Measurements from ENCODE around the gene ZMIZ1.

Gene ZMIZ1

GRCh38 chr10:79181698-79182521, 113.1 kb downstream of the ZMIZ1 start (continued):
- TF ChIP-seq, protein P1, sequence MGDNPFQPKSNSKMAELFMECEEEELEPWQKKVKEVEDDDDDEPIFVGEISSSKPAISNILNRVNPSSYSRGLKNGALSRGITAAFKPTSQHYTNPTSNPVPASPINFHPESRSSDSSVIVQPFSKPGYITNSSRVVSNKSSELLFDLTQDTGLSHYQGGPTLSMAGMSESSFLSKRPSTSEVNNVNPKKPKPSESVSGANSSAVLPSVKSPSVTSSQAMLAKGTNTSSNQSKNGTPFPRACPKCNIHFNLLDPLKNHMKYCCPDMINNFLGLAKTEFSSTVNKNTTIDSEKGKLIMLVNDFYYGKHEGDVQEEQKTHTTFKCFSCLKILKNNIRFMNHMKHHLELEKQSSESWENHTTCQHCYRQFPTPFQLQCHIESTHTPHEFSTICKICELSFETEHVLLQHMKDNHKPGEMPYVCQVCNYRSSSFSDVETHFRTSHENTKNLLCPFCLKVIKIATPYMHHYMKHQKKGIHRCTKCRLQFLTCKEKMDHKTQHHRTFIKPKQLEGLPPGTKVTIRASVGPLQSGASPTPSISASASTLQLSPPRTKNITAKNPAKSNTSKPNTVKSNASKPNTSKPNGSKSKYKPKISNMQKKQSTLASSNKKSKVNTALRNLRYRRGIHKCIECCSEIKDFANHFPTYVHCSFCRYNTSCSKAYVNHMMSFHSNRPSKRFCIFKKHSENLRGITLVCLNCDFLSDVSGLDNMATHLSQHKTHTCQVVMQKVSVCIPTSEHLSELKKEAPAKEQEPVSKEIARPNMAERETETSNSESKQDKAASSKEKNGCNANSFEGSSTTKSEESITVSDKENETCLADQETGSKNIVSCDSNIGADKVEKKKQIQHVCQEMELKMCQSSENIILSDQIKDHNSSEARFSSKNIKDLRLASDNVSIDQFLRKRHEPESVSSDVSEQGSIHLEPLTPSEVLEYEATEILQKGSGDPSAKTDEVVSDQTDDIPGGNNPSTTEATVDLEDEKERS (tag by site-specific recombination; IDR thresholded peaks at IDR 0.05), result no peak
- TF ChIP-seq OSR2 (tag by site-specific recombination; IDR thresholded peaks at IDR 0.05), result no peak
- no peak for TF ChIP-seq ZNF292 (tag by site-specific recombination; IDR thresholded peaks at IDR 0.05; ENCODE audit: borderline replicate concordance, low read depth)
- no peak for TF ChIP-seq BCL11B (tag by site-specific recombination; IDR thresholded peaks at IDR 0.05; ENCODE audit: low read depth)
- no peak for TF ChIP-seq ZBTB21 (tag by site-specific recombination; IDR thresholded peaks at IDR 0.05)
- TF ChIP-seq, protein P2, sequence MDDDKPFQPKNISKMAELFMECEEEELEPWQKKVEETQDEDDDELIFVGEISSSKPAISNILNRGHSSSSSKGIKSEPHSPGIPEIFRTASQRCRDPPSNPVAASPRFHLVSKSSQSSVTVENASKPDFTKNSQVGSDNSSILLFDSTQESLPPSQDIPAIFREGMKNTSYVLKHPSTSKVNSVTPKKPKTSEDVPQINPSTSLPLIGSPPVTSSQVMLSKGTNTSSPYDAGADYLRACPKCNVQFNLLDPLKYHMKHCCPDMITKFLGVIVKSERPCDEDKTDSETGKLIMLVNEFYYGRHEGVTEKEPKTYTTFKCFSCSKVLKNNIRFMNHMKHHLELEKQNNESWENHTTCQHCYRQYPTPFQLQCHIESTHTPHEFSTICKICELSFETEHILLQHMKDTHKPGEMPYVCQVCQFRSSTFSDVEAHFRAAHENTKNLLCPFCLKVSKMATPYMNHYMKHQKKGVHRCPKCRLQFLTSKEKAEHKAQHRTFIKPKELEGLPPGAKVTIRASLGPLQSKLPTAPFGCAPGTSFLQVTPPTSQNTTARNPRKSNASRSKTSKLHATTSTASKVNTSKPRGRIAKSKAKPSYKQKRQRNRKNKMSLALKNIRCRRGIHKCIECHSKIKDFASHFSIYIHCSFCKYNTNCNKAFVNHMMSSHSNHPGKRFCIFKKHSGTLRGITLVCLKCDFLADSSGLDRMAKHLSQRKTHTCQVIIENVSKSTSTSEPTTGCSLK (tag by site-specific recombination; IDR thresholded peaks at IDR 0.05), result no peak
- TF ChIP-seq WT1 (tag by site-specific recombination; IDR thresholded peaks at IDR 0.05), result no peak
- TF ChIP-seq ZNF670 (tag by site-specific recombination; IDR thresholded peaks at IDR 0.05; ENCODE audit: low read depth), result no peak
- TF ChIP-seq, protein P3, sequence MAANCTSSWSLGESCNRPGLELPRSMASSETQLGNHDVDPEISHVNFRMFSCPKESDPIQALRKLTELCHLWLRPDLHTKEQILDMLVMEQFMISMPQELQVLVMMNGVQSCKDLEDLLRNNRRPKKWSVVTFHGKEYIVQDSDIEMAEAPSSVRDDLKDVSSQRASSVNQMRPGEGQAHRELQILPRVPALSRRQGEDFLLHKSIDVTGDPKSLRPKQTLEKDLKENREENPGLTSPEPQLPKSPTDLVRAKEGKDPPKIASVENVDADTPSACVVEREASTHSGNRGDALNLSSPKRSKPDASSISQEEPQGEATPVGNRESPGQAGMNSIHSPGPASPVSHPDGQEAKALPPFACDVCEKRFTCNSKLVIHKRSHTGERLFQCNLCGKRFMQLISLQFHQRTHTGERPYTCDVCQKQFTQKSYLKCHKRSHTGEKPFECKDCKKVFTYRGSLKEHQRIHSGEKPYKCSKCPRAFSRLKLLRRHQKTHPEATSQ (tag by site-specific recombination; IDR thresholded peaks at IDR 0.05), result no peak
- TF ChIP-seq GLIS1 (tag by site-specific recombination; IDR thresholded peaks at IDR 0.05), result peak; percentile 75
- no peak for TF ChIP-seq ZNF138 (tag by site-specific recombination; IDR thresholded peaks at IDR 0.05; ENCODE audit: borderline replicate concordance)
- TF ChIP-seq ZIC2 (tag by site-specific recombination; IDR thresholded peaks at IDR 0.05), result peak; percentile 89
- TF ChIP-seq, protein P4, sequence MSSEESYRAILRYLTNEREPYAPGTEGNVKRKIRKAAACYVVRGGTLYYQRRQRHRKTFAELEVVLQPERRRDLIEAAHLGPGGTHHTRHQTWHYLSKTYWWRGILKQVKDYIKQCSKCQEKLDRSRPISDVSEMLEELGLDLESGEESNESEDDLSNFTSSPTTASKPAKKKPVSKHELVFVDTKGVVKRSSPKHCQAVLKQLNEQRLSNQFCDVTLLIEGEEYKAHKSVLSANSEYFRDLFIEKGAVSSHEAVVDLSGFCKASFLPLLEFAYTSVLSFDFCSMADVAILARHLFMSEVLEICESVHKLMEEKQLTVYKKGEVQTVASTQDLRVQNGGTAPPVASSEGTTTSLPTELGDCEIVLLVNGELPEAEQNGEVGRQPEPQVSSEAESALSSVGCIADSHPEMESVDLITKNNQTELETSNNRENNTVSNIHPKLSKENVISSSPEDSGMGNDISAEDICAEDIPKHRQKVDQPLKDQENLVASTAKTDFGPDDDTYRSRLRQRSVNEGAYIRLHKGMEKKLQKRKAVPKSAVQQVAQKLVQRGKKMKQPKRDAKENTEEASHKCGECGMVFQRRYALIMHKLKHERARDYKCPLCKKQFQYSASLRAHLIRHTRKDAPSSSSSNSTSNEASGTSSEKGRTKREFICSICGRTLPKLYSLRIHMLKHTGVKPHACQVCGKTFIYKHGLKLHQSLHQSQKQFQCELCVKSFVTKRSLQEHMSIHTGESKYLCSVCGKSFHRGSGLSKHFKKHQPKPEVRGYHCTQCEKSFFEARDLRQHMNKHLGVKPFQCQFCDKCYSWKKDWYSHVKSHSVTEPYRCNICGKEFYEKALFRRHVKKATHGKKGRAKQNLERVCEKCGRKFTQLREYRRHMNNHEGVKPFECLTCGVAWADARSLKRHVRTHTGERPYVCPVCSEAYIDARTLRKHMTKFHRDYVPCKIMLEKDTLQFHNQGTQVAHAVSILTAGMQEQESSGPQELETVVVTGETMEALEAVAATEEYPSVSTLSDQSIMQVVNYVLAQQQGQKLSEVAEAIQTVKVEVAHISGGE (tag by site-specific recombination; conservative IDR thresholded peaks at IDR 0.05; ENCODE audit: low read depth), result no peak
- TF ChIP-seq KLF1 (tag by site-specific recombination; IDR thresholded peaks at IDR 0.05), result peak; percentile 70
- TF ChIP-seq ZNF623 (tag by site-specific recombination; IDR thresholded peaks at IDR 0.05), result no peak
- TF ChIP-seq ZBTB8A (tag by site-specific recombination; IDR thresholded peaks at IDR 0.05), result no peak

All from HEK293 (cell line).